ENCODE data around the gene BOC. TPM values are rescaled to one million over a fixed set of nuclear protein-coding genes. Genes with fewer than 3 reads are reported as not detected.
"Not testable (repeated sequence)": the region's sequence is repeated elsewhere in the genome, so short reads cannot be mapped to it uniquely, and the experiment has no call there.

BOC gene
- total RNA-seq, 1 donor from 2014 or later, result 130 TPM

DNA sequence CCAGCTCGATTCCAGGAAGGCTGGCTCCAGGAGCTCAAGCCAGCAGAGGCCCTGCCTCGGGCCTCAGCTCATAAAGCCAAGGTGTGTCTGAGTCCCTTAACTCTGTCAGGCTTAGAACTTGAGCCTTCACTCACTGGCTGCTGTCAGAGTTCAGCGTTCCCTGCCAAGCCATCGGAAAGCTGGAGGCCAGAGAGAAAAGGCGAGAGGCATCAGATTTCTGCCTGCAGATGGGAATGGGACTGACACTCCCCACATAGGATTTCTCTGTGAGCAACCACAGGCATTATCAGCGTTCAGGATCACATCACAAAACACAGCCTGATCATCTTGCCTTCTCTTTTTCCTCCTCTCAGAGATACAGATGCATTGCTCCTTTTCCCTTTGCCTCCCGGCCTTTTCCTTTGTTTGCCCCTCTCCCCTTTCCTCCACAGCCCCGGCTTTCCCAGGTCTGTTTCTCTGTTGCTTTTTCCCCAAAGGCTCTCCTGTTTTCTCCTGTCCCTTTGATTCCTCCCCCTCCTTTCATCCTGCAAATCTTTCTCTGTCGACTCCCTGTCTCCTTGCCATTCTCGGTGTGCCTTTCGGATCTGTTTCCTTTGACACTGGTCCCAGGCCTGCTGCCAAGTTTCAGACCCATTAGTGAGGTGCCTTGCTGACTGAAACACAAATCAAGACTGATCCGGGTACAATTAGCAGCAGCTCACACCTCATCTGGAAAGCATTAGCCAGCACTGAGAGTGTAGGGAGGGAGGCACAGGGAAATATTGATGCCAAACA is 44.5 kb upstream of the BOC start:
- no peak for TF ChIP-seq CTCF (conservative IDR thresholded peaks at IDR 0.05)
- Mint-ChIP-seq H3K4me1 (peaks cover 32% of the 10 kb centered on the region), H3K27me3 (ENCODE audit: low read depth) (no peaks in the 10 kb centered on the region), H3K4me3 (no peak overlapping the region), H3K36me3 (ENCODE audit: low read depth) (no peaks in the 10 kb centered on the region), H3K9me3 (no peaks in the 10 kb centered on the region), H3K27ac (ENCODE audit: unreplicated experiment) (no peak overlapping the region)
- DNase-seq (ENCODE audit: low read depth, low spot score), result no peak

DNA sequence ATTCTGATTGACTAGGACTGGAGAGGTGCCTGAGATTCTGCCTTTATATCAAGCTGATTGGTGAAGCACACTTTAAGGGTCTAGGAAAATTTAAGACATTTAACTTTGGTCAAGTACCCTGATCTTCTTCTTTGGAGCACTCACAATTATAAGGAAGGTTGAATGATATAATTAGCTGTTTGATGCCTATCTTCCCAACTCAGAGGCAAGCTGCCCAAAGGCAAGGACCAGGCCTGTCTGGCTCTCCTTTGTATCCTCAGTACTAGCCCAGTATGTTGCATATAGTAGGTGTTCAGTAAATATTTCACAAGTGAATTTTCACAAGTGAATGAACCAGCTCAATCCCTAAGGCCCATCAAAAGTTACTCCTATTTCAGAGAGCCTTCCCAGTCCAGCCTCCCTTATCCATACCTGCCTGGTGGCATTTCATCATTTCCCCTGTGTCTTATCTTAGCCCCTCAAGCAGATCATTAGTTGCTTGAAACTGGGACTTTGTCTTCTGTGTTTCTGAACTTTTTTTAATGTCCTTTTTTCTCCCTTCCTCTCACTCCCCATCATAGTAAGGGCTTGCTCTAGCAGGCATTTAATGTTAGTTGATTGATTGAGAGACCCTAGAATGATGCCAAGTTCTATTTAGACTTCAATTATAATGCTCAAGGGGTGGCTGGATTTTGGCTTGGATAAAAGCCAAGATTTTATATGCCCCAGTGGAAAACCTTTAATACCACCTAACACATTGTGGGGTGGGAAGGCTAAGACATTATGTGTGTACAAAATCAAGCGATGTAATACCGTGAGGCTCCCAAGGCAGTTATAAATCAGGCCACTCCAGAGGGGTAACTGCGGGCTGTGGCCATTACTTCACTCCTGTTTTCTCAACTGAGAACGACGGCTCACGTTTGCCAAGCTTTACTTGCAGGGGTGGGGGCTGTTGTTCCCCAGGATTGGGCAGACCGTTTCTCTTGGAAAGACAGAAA is 43.2 kb upstream of the BOC start:
- no peak for DNase-seq (ENCODE audit: low read depth, low spot score)
- no peaks in the 10 kb centered on the region for H3K36me3 Mint-ChIP-seq (ENCODE audit: low read depth)
- no peak overlapping the region for H3K4me3 Mint-ChIP-seq
- no peak for TF ChIP-seq CTCF (conservative IDR thresholded peaks at IDR 0.05)
- no peaks in the 10 kb centered on the region for H3K9me3 Mint-ChIP-seq
- peaks cover 27% of the 10 kb centered on the region for H3K4me1 Mint-ChIP-seq
- H3K27me3 Mint-ChIP-seq (ENCODE audit: low read depth), result no peaks in the 10 kb centered on the region
- no peak overlapping the region for H3K27ac Mint-ChIP-seq (ENCODE audit: unreplicated experiment)

DNA sequence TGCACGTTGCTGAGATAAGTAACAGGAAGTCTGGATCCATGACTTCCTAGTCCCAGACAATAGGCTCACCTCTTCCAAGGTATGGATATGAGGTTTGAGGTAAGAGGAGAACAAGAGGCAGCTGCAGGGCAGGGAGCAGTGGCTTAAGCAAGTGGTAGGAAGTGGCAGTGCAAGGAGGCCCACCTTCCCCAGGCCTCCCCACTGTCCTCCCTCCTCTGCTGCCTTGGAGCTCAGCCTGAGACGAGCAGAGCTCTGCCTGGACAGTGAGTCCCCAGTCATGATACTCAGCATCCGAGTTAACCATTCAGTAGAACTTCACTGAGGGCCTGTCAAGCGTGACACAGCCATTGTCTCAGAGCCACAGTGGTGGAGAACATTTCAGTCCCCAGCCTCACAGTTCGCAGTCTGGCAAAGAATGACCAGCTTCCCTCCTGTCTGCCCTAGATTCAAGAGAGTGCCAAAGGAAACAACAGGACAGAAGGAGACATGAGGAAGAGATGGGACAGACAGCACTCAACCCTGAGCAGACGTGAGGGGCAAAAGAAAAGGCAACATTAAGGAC is 41.4 kb upstream of the BOC start:
- H3K27ac Mint-ChIP-seq (ENCODE audit: unreplicated experiment), result no peak overlapping the region
- H3K4me1 Mint-ChIP-seq, result peaks cover 20% of the 10 kb centered on the region
- no peak for DNase-seq (ENCODE audit: low read depth, low spot score)
- TF ChIP-seq CTCF (conservative IDR thresholded peaks at IDR 0.05), result no peak
- H3K27me3 Mint-ChIP-seq (ENCODE audit: low read depth), result no peaks in the 10 kb centered on the region
- no peak overlapping the region for H3K4me3 Mint-ChIP-seq
- no peaks in the 10 kb centered on the region for H3K9me3 Mint-ChIP-seq
- no peaks in the 10 kb centered on the region for H3K36me3 Mint-ChIP-seq (ENCODE audit: low read depth)

DNA sequence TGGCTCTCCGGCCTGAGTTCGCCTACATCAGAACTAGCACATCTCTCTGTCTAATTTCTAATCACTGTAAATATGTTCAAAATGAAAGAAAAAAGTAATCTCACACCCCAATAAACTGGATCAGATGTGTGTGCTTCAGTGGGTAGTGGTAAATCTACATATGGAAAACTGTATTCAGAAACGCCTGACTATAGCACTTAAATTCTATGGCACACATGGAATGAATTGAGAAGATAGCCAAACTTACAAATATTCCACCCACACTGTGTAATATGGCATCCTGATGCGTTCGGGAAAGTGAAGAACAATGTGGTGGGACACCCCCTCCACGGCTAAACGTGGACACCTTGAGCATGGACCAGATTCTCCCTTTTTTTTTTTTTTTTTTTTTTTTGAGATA is 40.6 kb upstream of the BOC start:
- peaks cover 14% of the 10 kb centered on the region for H3K4me1 Mint-ChIP-seq

DNA sequence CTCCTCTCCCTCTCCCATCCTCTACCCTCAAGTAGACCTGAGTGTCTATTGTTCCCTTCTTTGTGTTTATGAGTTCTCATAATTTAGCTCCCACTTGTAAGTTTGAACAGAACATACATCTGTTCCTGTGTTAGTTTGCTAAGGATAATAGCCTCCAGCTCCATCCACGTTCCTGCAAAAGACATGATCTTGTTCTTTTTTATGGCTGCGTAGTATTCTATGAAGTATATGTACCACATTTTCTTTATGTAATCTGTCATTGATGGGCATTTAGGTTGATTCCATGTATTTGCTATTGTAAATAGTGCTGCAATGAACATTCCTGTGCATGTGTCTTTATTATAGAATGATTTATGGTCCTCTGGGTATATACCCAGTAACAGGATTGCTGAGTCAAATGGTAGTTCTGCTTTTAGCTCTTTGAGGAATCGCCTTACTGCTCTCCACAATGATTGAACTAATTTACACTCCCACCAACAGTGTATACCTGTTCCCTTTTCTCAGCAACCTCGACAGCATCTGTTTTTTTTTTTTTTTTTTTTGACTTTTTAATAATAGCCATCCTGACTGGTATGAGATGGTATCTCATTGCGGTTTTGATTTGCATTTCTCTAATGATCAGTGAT is 39.6 kb upstream of the BOC start:
- H3K27me3 Mint-ChIP-seq (ENCODE audit: low read depth); H3K36me3 Mint-ChIP-seq (ENCODE audit: low read depth); H3K27ac Mint-ChIP-seq (ENCODE audit: unreplicated experiment); H3K9me3 Mint-ChIP-seq; DNase-seq (ENCODE audit: low read depth, low spot score); H3K4me3 Mint-ChIP-seq: not testable (repeated sequence)
- H3K4me1 Mint-ChIP-seq, result peaks cover 14% of the 10 kb centered on the region

More for the DNA sequence above, 40.6 kb upstream of the BOC start:
- no peaks in the 10 kb centered on the region for H3K27me3 Mint-ChIP-seq (ENCODE audit: low read depth)
- no peak for DNase-seq (ENCODE audit: low read depth, low spot score)
- no peaks in the 10 kb centered on the region for H3K9me3 Mint-ChIP-seq
- no peak overlapping the region for H3K4me3 Mint-ChIP-seq
- no peak for TF ChIP-seq CTCF (conservative IDR thresholded peaks at IDR 0.05)
- no peaks in the 10 kb centered on the region for H3K36me3 Mint-ChIP-seq (ENCODE audit: low read depth)
- H3K27ac Mint-ChIP-seq (ENCODE audit: unreplicated experiment), result no peak overlapping the region

All from neural crest cell (in vitro differentiated cells).